Stimulated activated CD4-positive, alpha-beta T cell treated with anti-CD3 and anti-CD28 coated beads, Interleukin-4, amount 100 ng/mL, for 24 hours (primary cell): ENCODE results near the gene GOLGA8S.
"Not testable (repeated sequence)": the region's sequence is repeated elsewhere in the genome, so short reads cannot be mapped to it uniquely, and the experiment has no call there.

Source experiments
- DNase-seq: peaks from one replicate; pipeline ENCODE4 v3.0.0-alpha.2; 2020

Gene GOLGA8S

GRCh38 chr15:23399207-23399606, 44.7 kb downstream of the GOLGA8S start:
- not testable (repeated sequence) for DNase-seq

- no peak for DNase-seq
These were observed 47.1 kb downstream of the GOLGA8S start for GRCh38 chr15:23401627-23402026.

GRCh38 chr15:23402140-23402539, 47.6 kb downstream of the GOLGA8S start:
- DNase-seq, result no peak

- no peak for DNase-seq
These were observed 48.0 kb downstream of the GOLGA8S start for GRCh38 chr15:23402544-23402943.

GRCh38 chr15:23403550-23403949, 49.0 kb downstream of the GOLGA8S start:
- DNase-seq, result no peak

- no peak for DNase-seq
These were observed 57.3 kb downstream of the GOLGA8S start for GRCh38 chr15:23411841-23412240.

GRCh38 chr15:23412881-23413600, 58.5 kb downstream of the GOLGA8S start:
- not testable (repeated sequence) for DNase-seq
